ENCODE results near the gene CNST.
"Not testable (repeated sequence)": the region's sequence is repeated elsewhere in the genome, so short reads cannot be mapped to it uniquely, and the experiment has no call there.

- not testable (repeated sequence) for TF ChIP-seq CTCF (conservative IDR thresholded peaks at IDR 0.05; ENCODE audit: low read depth, low read length); EZH2 (IDR thresholded peaks at IDR 0.05; ENCODE audit: borderline replicate concordance, low read depth, low read length, poor library complexity, severe bottlenecking)
These were observed 128.1 kb downstream of the CNST start for GRCh38 chr1:246694213-246694895.

Measured in A673 (cell line).